ENCODE measurements around the gene NPAS2. TPM values are rescaled to one million over a fixed set of nuclear protein-coding genes. Genes with fewer than 3 reads are reported as not detected.

The NPAS2 gene
- total and polyA plus RNA-seq, 7 donors: 8.5 to 56.2 (median 17.3) TPM

DNA sequence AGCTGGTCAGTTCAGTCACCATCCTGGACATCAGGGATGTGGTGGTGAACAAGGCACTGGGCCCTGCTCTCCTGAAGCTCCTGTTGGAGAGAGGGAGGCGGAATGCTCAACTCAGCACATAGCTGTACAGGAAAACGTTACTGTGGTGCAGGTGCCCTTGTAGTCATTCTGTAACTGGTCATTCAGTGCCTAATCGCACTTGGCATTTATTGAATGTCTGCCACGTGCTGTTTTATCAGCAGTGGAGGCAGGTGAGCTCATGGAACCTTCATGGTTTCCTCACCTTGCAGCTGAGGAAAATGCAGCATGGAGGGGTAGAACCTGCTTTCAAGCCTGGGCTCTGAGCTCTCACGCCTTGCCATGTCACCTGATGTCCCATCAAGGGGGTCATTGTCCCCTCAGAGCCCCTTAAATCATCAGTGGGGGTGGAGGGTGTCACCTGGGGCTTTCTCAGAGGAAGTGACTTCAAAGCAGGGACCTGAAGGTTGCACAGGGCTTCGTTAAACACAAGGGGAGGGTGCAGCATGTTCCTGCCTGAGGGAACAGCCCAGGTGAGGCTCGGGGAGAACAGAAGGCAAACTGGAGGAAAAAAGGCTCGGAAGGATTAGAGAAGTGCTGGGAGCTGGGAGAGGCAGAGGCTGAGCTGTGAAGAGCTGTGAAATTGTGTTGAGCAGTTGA is 126.1 kb downstream of the NPAS2 start:
- Histone ChIP-seq H3K27ac (no peak overlapping the region), H3K9me3 (no peaks in the 10 kb centered on the region), H3K4me1 (no peaks in the 10 kb centered on the region), H3K36me3 (ENCODE audit: insufficient read depth in 1 of 2, low read depth in 1 of 2) (peaks cover 0 to 13% of the 10 kb centered on the region in 2 donors), H3K27me3 (ENCODE audit: insufficient read depth in 3 of 3, low read length in 2 of 3) (no peaks in the 10 kb centered on the region), H3K4me3 (no peak overlapping the region)
- ATAC-seq (no peak), DNase-seq (no peak)
- 82 to 90% (median 84%) methylated on average over 8 of the region's 8 CpGs for WGBS, 3 donors
- TF ChIP-seq, protein P1, sequence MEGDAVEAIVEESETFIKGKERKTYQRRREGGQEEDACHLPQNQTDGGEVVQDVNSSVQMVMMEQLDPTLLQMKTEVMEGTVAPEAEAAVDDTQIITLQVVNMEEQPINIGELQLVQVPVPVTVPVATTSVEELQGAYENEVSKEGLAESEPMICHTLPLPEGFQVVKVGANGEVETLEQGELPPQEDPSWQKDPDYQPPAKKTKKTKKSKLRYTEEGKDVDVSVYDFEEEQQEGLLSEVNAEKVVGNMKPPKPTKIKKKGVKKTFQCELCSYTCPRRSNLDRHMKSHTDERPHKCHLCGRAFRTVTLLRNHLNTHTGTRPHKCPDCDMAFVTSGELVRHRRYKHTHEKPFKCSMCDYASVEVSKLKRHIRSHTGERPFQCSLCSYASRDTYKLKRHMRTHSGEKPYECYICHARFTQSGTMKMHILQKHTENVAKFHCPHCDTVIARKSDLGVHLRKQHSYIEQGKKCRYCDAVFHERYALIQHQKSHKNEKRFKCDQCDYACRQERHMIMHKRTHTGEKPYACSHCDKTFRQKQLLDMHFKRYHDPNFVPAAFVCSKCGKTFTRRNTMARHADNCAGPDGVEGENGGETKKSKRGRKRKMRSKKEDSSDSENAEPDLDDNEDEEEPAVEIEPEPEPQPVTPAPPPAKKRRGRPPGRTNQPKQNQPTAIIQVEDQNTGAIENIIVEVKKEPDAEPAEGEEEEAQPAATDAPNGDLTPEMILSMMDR (IDR thresholded peaks at IDR 0.05): no peak
- intact Hi-C loops (cut with DNase I): no loop called here

DNA sequence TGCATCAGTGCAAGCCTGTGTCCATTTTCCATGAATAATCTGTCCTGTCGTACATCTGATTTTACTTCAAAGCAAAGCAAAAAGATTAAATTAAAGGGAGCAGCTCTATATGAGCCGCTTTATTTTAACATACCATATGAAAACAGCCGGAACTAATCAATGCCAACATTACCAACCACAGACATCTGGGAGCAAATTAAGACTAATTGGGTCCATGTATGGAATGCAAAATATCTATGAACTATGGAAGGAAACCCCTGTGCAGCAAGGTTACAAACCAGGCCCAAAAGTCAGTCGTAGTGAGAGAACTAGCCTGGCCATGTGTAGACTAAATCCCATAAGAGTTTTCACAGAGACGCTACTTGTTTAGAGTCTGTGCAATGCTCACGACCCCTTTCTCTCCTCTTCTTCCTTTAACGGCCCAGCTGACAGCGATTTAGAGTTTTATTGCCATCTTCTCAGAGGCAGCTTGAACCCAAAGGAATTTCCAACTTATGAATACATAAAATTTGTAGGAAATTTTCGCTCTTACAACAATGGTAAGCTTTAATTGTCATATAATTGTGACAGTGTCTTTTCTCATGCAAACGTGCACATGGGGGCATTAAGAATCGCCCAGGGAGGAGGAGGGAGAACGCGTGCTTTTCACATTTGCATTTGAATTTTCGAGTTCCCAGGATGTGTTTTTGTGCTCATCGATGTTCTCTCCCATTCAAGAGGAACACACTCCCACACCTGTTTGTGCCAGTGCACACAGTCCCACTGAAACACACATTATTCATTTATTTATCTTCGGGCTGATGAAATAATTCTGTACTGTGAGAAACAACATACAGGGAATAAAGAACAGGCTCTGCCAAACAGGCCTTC is 129.2 kb downstream of the NPAS2 start:
- Histone ChIP-seq H3K27ac (no peak overlapping the region), H3K4me3 (no peak overlapping the region), H3K36me3 (ENCODE audit: insufficient read depth in 1 of 2, low read depth in 1 of 2) (peaks cover 0 to 13% of the 10 kb centered on the region in 2 donors), H3K27me3 (ENCODE audit: insufficient read depth in 3 of 3, low read length in 2 of 3) (no peaks in the 10 kb centered on the region), H3K9me3 (no peaks in the 10 kb centered on the region), H3K4me1 (no peaks in the 10 kb centered on the region)
- no peak for DNase-seq
- TF ChIP-seq, protein P1 (IDR thresholded peaks at IDR 0.05): no peak
- 76 to 85% (median 79%) methylated on average over 15 to 16 of the region's 16 CpGs for WGBS, 3 donors
- intact Hi-C loops (cut with DNase I): no loop called here
- no peak for ATAC-seq

DNA sequence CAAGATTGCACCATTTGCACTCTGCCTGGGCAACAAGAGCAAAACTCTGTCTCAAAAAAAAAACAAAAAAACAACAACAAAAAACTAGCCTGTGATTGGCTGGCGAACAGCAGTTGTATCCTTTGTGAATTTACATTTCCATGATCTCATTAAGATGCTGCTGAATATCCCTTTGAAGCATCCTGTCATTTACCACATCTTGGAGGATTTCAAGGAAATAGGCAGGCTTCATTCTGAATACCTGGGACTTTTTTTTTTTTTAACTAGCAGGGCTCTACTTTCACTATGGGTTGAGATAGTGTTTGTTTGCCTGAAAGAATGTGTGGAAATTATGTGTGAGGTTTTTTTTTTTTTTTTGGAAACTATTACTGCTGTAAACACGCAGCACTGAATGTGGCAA is 132.6 kb downstream of the NPAS2 start:
- TF ChIP-seq, protein P1 (IDR thresholded peaks at IDR 0.05): no peak
- H3K36me3 ChIP-seq (ENCODE audit: insufficient read depth in 1 of 2, low read depth in 1 of 2): peaks cover 0 to 13% of the 10 kb centered on the region in 2 donors
- H3K4me1 ChIP-seq: no peaks in the 10 kb centered on the region
- H3K27ac ChIP-seq: no peak overlapping the region
- no peaks in the 10 kb centered on the region for H3K27me3 ChIP-seq (ENCODE audit: insufficient read depth in 3 of 3, low read length in 2 of 3)
- H3K4me3 ChIP-seq: no peak overlapping the region
- intact Hi-C loops (cut with DNase I): loop anchor here in 1 of 2 donors (10.0 kb wide), 1 partner anchor 138 kb away; no protein-coding TSS in a partner anchor
- 93 to 98% (median 97%) methylated on average over 2 of the region's 2 CpGs for WGBS, 3 donors
- H3K9me3 ChIP-seq: no peaks in the 10 kb centered on the region
- ATAC-seq (no peak), DNase-seq (no peak)

DNA sequence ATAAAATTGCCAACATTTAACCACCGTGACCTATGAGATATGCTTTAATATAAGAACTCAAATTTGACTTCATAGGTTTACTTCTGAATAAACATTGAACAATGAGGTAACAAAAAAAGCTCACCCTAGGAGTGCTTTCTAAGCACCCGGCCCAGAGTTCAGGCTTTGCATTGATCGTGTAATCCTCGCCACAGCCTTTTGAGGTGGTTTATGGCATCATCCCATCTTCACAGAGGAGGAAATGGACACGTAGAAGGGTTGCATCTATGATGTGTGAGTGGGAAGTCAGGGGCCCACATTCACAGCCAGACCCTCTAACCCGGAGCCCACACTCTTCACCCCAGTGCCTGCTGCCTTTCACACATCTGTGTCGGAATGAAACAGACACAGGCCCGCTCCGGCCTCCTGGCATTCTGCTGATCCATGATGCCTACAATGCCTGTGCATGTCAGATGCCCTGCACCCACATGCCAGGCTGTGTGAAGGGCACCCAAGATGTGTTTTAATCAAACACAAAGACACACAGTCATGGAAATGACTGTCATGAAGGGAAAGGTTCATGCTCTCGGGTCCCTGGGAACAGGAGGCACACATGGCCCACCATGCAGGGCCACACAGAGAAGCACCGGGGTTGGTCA is 133.6 kb downstream of the NPAS2 start:
- ATAC-seq: no peak
- TF ChIP-seq, protein P1 (IDR thresholded peaks at IDR 0.05): no peak
- 88 to 95% (median 92%) methylated on average over 11 of the region's 11 CpGs for WGBS, 3 donors
- Histone ChIP-seq H3K36me3 (ENCODE audit: insufficient read depth in 1 of 2, low read depth in 1 of 2) (peaks cover 0 to 12% of the 10 kb centered on the region in 2 donors), H3K9me3 (no peaks in the 10 kb centered on the region), H3K27ac (no peak overlapping the region), H3K4me3 (no peak overlapping the region), H3K27me3 (ENCODE audit: insufficient read depth in 3 of 3, low read length in 2 of 3) (no peaks in the 10 kb centered on the region), H3K4me1 (peaks cover 6% of the 10 kb centered on the region)
- intact Hi-C loops (cut with DNase I): loop anchor here in 1 of 2 donors (10.0 kb wide), 1 partner anchor 139 kb away; no protein-coding TSS in a partner anchor
- DNase-seq: no peak
